GM23338 (cell line): ENCODE measurements around the gene RELN. TPM values are rescaled to one million over a fixed set of nuclear protein-coding genes. Genes with fewer than 3 reads are reported as not detected.

Source experiments
- ATAC-seq: fragments of 200-7000 bp; cut with Tn5 transposase; 3 replicates; pipeline ENCODE4 v1.9.1; 2020
- DNase-seq: peaks from one replicate; pipeline ENCODE4 v3.0.0-alpha.2; 2015; ENCODE audit warnings: low spot score
- H2AFZ ChIP-seq: fragments of 200-600 bp; sonication (generic); 2 replicates; pipeline ENCODE4 v1.8.0; 2016; ENCODE audit warnings: antibody characterized with exemption, mild to moderate bottlenecking, moderate library complexity
- H3F3A ChIP-seq: fragments of 200-600 bp; sonication (generic); replicated peaks from 2 replicates; pipeline ENCODE4 v1.8.0; 2017; ENCODE audit warnings: antibody characterized with exemption, mixed run types, low read depth
- H3K27ac ChIP-seq: fragments of 200-600 bp; sonication (generic); 2 replicates; pipeline ENCODE4 v1.6.1; 2016; ENCODE audit warnings: low read depth
- H3K27me3 ChIP-seq: fragments of 200-600 bp; sonication (generic); 2 replicates; pipeline ENCODE4 v1.8.0; 2016; ENCODE audit warnings: mild to moderate bottlenecking, mixed run types, moderate library complexity; ENCODE audit not compliant: insufficient read depth
- H3K36me3 ChIP-seq: fragments of 200-600 bp; sonication (generic); 2 replicates; pipeline ENCODE4 v1.8.0; 2016; ENCODE audit warnings: mild to moderate bottlenecking; ENCODE audit not compliant: insufficient read depth
- H3K4me1 ChIP-seq: fragments of 200-600 bp; sonication (generic); 2 replicates; pipeline ENCODE4 v1.8.0; 2016; ENCODE audit warnings: mild to moderate bottlenecking, moderate library complexity; ENCODE audit not compliant: insufficient read depth
- H3K4me2 ChIP-seq: fragments of 200-600 bp; sonication (generic); 2 replicates; pipeline ENCODE4 v1.7.1; 2017; ENCODE audit warnings: mixed run types
- H3K4me3 ChIP-seq: fragments of 200-600 bp; sonication (generic); 2 replicates; pipeline ENCODE4 v1.6.1; 2016; ENCODE audit warnings: mixed run types
- H3K79me2 ChIP-seq: fragments of 200-600 bp; sonication (generic); replicated peaks from 2 replicates; pipeline ENCODE4 v1.8.0; 2017; ENCODE audit warnings: mild to moderate bottlenecking; ENCODE audit not compliant: insufficient read depth
- H3K9me2 ChIP-seq: fragments of 200-600 bp; sonication (generic); 2 replicates; pipeline ENCODE4 v1.8.0; 2017; ENCODE audit not compliant: insufficient read depth
- H4K20me1 ChIP-seq: fragments of 200-600 bp; sonication (generic); replicated peaks from 2 replicates; pipeline ENCODE4 v1.8.0; 2017; ENCODE audit warnings: mild to moderate bottlenecking; ENCODE audit not compliant: insufficient read depth
- H3K27ac Mint-ChIP-seq: 2 replicates; pipeline ENCODE4 v1.8.0; 2020; ENCODE audit warnings: inconsistent platforms, mild to moderate bottlenecking, moderate library complexity, mixed read lengths
- H3K27me3 Mint-ChIP-seq: 3 replicates; pipeline ENCODE4 v1.8.0; 2022; ENCODE audit warnings: low read depth, mild to moderate bottlenecking, moderate library complexity, mixed read lengths, inconsistent platforms; ENCODE audit not compliant: insufficient read depth, poor library complexity
- H3K36me3 Mint-ChIP-seq: 3 replicates; pipeline ENCODE4 v1.8.0; 2021; ENCODE audit warnings: low read depth, mild to moderate bottlenecking, inconsistent platforms, moderate library complexity, mixed read lengths
- H3K4me1 Mint-ChIP-seq: 3 replicates; pipeline ENCODE4 v1.8.0; 2020; ENCODE audit warnings: mild to moderate bottlenecking, inconsistent platforms, mixed read lengths
- H3K4me3 Mint-ChIP-seq: 3 replicates; pipeline ENCODE4 v1.8.0; 2021; ENCODE audit warnings: moderate library complexity, mild to moderate bottlenecking, inconsistent platforms, mixed read lengths
- H3K9me3 Mint-ChIP-seq: 3 replicates; pipeline ENCODE4 v1.8.0; 2020; ENCODE audit warnings: moderate library complexity, mild to moderate bottlenecking, inconsistent platforms, mixed read lengths
- CREB1 ChIP-seq: fragments of 250-450 bp; sonication (Bioruptor Pico); IDR thresholded peaks from 2 replicates; pipeline ENCODE4 v1.5.0; 2020; ENCODE audit warnings: low read depth, mild to moderate bottlenecking, moderate library complexity
- EZH2phosphoT487 ChIP-seq: fragments of 200-600 bp; sonication (generic); IDR thresholded peaks from one replicate; pipeline ENCODE4 v1.8.1; 2018; ENCODE audit warnings: antibody characterized with exemption; ENCODE audit not compliant: unreplicated experiment
- NANOG ChIP-seq: IDR thresholded peaks from 2 replicates; pipeline ENCODE4 v1.6.1; 2016; ENCODE audit warnings: antibody characterized with exemption, borderline replicate concordance
- POLR2AphosphoS5 ChIP-seq: IDR thresholded peaks from 2 replicates; pipeline ENCODE4 v1.6.1; 2016; ENCODE audit warnings: antibody characterized with exemption, low read depth
- STAT1 ChIP-seq: IDR thresholded peaks from one replicate; pipeline ENCODE4 v1.6.1; 2016; ENCODE audit warnings: antibody characterized with exemption; ENCODE audit not compliant: unreplicated experiment
- ZNF114 ChIP-seq: fragments of 250-450 bp; sonication (Bioruptor Pico); IDR thresholded peaks from 2 replicates; pipeline ENCODE4 v1.5.0; 2020; ENCODE audit warnings: mild to moderate bottlenecking, moderate library complexity
- ZNF331 ChIP-seq: fragments of 250-450 bp; sonication (Bioruptor Pico); IDR thresholded peaks from 2 replicates; pipeline ENCODE4 v1.5.0; 2020; ENCODE audit warnings: low read depth, mild to moderate bottlenecking, moderate library complexity
- polyA plus RNA-seq: library from polyadenylated mRNA; unstranded; fragments of >200 nt; fragmentation: Nextera tagmentation; extraction: Ambion mirVana; gene quantifications from 2 replicates; pipeline ENCODE4 v1.2.1, GENCODE V29; 2016
- total RNA-seq: library from RNA; depleted of rRNA; stranded (reverse); fragments of >200 nt; shearing (Covaris generic); gene quantifications from 2 replicates; pipeline ENCODE4 v1.2.3, GENCODE V29; 2014
- TF ChIP-seq, protein P1 (sequence below): fragments of 250-450 bp; sonication (Bioruptor Pico); IDR thresholded peaks from 2 replicates; pipeline ENCODE4 v1.5.0; 2020; ENCODE audit warnings: mild to moderate bottlenecking, moderate library complexity
- TF ChIP-seq, protein P2 (sequence below), 2 experiments: fragments of 200-600 bp in 1 of 2; sonication (generic) in 1 of 2; conservative IDR thresholded peaks; 2 replicates each; pipeline versions ENCODE4 v1.5.1 to v1.6.1; 2016 to 2017; ENCODE audit warnings: antibody characterized with exemption in 2 of 2, low read depth in 2 of 2, mild to moderate bottlenecking in 2 of 2, moderate library complexity in 1 of 2
- TF ChIP-seq, protein P3 (sequence below): IDR thresholded peaks from 2 replicates; pipeline ENCODE4 v1.6.1; 2016; ENCODE audit warnings: antibody characterized with exemption
- TF ChIP-seq, protein P4 (sequence below): IDR thresholded peaks from one replicate; pipeline ENCODE4 v1.6.1; 2018; ENCODE audit warnings: antibody characterized with exemption; ENCODE audit not compliant: unreplicated experiment

Gene RELN
- total and polyA plus RNA-seq, 2 experiments from 2014 or later: 0.10 to 0.76 TPM

DNA sequence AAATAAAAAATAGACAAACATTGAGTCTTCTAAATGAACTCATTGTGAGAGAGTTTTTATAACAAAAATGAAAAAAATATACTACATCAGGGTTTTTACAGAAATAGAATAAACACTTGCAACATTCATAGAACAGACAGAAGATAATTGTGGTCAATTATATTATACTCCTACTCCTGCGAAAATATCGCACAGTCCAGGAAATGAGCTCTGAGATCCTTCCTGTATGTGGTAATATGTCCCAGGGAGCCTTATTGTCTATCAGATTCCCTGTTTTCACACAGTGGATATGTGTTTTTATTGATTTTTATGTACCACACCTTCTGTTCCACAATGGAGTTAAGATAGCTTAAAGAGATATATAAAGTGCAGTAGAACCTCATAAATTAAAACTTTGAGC, 27.5 kb upstream of the RELN start:
- no peaks in the 10 kb centered on the region for H3K27me3 ChIP-seq

More for the DNA sequence above, 27.5 kb upstream of the RELN start:
- Histone ChIP-seq H3K36me3 (no peaks in the 10 kb centered on the region), H3K4me1 (no peaks in the 10 kb centered on the region), H4K20me1 (no peaks in the 10 kb centered on the region), H3K4me3 (no peak overlapping the region), H3F3A (no peaks in the 10 kb centered on the region), H3K27ac (no peak overlapping the region), H3K9me2 (no peaks in the 10 kb centered on the region), H3K79me2 (no peaks in the 10 kb centered on the region), H3K4me2 (no peak overlapping the region), H2AFZ (no peak overlapping the region)
- Mint-ChIP-seq H3K9me3 (peaks cover 3% of the 10 kb centered on the region; the same call in 2 of the 3 replicates), H3K27ac (no peak overlapping the region), H3K27me3 (peaks cover 1% of the 10 kb centered on the region), H3K4me1 (no peaks in the 10 kb centered on the region), H3K36me3 (peaks cover 3% of the 10 kb centered on the region; the same call in 1 of the 3 replicates), H3K4me3 (no peak overlapping the region)
- ATAC-seq (no peak), DNase-seq (no peak)
- TF ChIP-seq STAT1 (no peak), ZNF331 (CRISPR knock-in tag) (no peak), CREB1 (CRISPR knock-in tag) (no peak), EZH2phosphoT487 (no peak), ZNF114 (CRISPR knock-in tag) (no peak), NANOG (no peak), POLR2AphosphoS5 (no peak)
- TF ChIP-seq, protein P1, sequence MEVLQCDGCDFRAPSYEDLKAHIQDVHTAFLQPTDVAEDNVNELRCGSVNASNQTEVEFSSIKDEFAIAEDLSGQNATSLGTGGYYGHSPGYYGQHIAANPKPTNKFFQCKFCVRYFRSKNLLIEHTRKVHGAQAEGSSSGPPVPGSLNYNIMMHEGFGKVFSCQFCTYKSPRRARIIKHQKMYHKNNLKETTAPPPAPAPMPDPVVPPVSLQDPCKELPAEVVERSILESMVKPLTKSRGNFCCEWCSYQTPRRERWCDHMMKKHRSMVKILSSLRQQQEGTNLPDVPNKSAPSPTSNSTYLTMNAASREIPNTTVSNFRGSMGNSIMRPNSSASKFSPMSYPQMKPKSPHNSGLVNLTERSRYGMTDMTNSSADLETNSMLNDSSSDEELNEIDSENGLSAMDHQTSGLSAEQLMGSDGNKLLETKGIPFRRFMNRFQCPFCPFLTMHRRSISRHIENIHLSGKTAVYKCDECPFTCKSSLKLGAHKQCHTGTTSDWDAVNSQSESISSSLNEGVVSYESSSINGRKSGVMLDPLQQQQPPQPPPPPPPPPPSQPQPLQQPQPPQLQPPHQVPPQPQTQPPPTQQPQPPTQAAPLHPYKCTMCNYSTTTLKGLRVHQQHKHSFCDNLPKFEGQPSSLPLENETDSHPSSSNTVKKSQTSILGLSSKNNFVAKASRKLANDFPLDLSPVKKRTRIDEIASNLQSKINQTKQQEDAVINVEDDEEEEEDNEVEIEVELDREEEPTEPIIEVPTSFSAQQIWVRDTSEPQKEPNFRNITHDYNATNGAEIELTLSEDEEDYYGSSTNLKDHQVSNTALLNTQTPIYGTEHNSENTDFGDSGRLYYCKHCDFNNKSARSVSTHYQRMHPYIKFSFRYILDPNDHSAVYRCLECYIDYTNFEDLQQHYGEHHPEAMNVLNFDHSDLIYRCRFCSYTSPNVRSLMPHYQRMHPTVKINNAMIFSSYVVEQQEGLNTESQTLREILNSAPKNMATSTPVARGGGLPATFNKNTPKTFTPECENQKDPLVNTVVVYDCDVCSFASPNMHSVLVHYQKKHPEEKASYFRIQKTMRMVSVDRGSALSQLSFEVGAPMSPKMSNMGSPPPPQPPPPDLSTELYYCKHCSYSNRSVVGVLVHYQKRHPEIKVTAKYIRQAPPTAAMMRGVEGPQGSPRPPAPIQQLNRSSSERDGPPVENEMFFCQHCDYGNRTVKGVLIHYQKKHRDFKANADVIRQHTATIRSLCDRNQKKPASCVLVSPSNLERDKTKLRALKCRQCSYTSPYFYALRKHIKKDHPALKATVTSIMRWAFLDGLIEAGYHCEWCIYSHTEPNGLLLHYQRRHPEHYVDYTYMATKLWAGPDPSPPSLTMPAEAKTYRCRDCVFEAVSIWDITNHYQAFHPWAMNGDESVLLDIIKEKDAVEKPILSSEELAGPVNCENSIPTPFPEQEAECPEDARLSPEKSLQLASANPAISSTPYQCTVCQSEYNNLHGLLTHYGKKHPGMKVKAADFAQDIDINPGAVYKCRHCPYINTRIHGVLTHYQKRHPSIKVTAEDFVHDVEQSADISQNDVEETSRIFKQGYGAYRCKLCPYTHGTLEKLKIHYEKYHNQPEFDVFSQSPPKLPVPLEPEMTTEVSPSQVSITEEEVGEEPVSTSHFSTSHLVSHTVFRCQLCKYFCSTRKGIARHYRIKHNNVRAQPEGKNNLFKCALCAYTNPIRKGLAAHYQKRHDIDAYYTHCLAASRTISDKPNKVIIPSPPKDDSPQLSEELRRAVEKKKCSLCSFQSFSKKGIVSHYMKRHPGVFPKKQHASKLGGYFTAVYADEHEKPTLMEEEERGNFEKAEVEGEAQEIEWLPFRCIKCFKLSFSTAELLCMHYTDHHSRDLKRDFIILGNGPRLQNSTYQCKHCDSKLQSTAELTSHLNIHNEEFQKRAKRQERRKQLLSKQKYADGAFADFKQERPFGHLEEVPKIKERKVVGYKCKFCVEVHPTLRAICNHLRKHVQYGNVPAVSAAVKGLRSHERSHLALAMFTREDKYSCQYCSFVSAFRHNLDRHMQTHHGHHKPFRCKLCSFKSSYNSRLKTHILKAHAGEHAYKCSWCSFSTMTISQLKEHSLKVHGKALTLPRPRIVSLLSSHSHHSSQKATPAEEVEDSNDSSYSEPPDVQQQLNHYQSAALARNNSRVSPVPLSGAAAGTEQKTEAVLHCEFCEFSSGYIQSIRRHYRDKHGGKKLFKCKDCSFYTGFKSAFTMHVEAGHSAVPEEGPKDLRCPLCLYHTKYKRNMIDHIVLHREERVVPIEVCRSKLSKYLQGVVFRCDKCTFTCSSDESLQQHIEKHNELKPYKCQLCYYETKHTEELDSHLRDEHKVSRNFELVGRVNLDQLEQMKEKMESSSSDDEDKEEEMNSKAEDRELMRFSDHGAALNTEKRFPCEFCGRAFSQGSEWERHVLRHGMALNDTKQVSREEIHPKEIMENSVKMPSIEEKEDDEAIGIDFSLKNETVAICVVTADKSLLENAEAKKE (CRISPR knock-in tag): no peak
- TF ChIP-seq, protein P2, sequence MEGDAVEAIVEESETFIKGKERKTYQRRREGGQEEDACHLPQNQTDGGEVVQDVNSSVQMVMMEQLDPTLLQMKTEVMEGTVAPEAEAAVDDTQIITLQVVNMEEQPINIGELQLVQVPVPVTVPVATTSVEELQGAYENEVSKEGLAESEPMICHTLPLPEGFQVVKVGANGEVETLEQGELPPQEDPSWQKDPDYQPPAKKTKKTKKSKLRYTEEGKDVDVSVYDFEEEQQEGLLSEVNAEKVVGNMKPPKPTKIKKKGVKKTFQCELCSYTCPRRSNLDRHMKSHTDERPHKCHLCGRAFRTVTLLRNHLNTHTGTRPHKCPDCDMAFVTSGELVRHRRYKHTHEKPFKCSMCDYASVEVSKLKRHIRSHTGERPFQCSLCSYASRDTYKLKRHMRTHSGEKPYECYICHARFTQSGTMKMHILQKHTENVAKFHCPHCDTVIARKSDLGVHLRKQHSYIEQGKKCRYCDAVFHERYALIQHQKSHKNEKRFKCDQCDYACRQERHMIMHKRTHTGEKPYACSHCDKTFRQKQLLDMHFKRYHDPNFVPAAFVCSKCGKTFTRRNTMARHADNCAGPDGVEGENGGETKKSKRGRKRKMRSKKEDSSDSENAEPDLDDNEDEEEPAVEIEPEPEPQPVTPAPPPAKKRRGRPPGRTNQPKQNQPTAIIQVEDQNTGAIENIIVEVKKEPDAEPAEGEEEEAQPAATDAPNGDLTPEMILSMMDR (conservative IDR thresholded peaks at IDR 0.05; ENCODE audit: low read depth in 2 of 2): no peak
- TF ChIP-seq, protein P3, sequence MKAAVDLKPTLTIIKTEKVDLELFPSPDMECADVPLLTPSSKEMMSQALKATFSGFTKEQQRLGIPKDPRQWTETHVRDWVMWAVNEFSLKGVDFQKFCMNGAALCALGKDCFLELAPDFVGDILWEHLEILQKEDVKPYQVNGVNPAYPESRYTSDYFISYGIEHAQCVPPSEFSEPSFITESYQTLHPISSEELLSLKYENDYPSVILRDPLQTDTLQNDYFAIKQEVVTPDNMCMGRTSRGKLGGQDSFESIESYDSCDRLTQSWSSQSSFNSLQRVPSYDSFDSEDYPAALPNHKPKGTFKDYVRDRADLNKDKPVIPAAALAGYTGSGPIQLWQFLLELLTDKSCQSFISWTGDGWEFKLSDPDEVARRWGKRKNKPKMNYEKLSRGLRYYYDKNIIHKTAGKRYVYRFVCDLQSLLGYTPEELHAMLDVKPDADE: no peak
- TF ChIP-seq, protein P4, sequence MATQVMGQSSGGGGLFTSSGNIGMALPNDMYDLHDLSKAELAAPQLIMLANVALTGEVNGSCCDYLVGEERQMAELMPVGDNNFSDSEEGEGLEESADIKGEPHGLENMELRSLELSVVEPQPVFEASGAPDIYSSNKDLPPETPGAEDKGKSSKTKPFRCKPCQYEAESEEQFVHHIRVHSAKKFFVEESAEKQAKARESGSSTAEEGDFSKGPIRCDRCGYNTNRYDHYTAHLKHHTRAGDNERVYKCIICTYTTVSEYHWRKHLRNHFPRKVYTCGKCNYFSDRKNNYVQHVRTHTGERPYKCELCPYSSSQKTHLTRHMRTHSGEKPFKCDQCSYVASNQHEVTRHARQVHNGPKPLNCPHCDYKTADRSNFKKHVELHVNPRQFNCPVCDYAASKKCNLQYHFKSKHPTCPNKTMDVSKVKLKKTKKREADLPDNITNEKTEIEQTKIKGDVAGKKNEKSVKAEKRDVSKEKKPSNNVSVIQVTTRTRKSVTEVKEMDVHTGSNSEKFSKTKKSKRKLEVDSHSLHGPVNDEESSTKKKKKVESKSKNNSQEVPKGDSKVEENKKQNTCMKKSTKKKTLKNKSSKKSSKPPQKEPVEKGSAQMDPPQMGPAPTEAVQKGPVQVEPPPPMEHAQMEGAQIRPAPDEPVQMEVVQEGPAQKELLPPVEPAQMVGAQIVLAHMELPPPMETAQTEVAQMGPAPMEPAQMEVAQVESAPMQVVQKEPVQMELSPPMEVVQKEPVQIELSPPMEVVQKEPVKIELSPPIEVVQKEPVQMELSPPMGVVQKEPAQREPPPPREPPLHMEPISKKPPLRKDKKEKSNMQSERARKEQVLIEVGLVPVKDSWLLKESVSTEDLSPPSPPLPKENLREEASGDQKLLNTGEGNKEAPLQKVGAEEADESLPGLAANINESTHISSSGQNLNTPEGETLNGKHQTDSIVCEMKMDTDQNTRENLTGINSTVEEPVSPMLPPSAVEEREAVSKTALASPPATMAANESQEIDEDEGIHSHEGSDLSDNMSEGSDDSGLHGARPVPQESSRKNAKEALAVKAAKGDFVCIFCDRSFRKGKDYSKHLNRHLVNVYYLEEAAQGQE: no peak
